Activated naive CD8-positive, alpha-beta T cell (primary cell): ENCODE measurements around the gene RFC5.
"Not testable (repeated sequence)": the region's sequence is repeated elsewhere in the genome, so short reads cannot be mapped to it uniquely, and the experiment has no call there.

ENCODE experiments used
- H3K27ac Mint-ChIP-seq: one replicate; pipeline ENCODE4 v1.8.0; 2021; ENCODE audit warnings: mixed read lengths
- H3K27me3 Mint-ChIP-seq: one replicate; pipeline ENCODE4 v1.8.0; 2021; ENCODE audit warnings: mixed read lengths
- H3K36me3 Mint-ChIP-seq: one replicate; pipeline ENCODE4 v1.8.0; 2021; ENCODE audit warnings: mixed read lengths
- H3K4me1 Mint-ChIP-seq: one replicate; pipeline ENCODE4 v1.8.0; 2021; ENCODE audit warnings: low read depth, mixed read lengths
- H3K4me3 Mint-ChIP-seq: one replicate; pipeline ENCODE4 v1.8.0; 2021; ENCODE audit warnings: mild to moderate bottlenecking, mixed read lengths
- H3K9me3 Mint-ChIP-seq: one replicate; pipeline ENCODE4 v1.8.0; 2021; ENCODE audit warnings: low read depth, mixed read lengths

Gene RFC5

GRCh38 chr12:118064608-118065007 lies 48.1 kb downstream of the RFC5 start:
- no peaks in the 10 kb centered on the region for H3K36me3 Mint-ChIP-seq
- peak overlapping the region; percentile 10 for H3K27ac Mint-ChIP-seq
- no peaks in the 10 kb centered on the region for H3K9me3 Mint-ChIP-seq
- H3K4me3 Mint-ChIP-seq, result peak overlapping the region; percentile 57
- H3K27me3 Mint-ChIP-seq, result peaks cover 1% of the 10 kb centered on the region
- peaks cover 42% of the 10 kb centered on the region for H3K4me1 Mint-ChIP-seq

GRCh38 chr12:118065380-118065779 lies 48.9 kb downstream of the RFC5 start:
- H3K9me3 Mint-ChIP-seq, result no peaks in the 10 kb centered on the region
- no peaks in the 10 kb centered on the region for H3K36me3 Mint-ChIP-seq
- no peak overlapping the region for H3K27ac Mint-ChIP-seq
- peaks cover 1% of the 10 kb centered on the region for H3K27me3 Mint-ChIP-seq
- H3K4me1 Mint-ChIP-seq, result peaks cover 35% of the 10 kb centered on the region
- H3K4me3 Mint-ChIP-seq, result peak overlapping the region; percentile 39

GRCh38 chr12:118068445-118068844 lies 51.9 kb downstream of the RFC5 start:
- no peaks in the 10 kb centered on the region for H3K9me3 Mint-ChIP-seq
- peaks cover 1% of the 10 kb centered on the region for H3K27me3 Mint-ChIP-seq
- H3K4me1 Mint-ChIP-seq, result peaks cover 26% of the 10 kb centered on the region
- H3K27ac Mint-ChIP-seq, result no peak overlapping the region
- H3K4me3 Mint-ChIP-seq, result no peak overlapping the region
- no peaks in the 10 kb centered on the region for H3K36me3 Mint-ChIP-seq

- Mint-ChIP-seq H3K36me3 (no peaks in the 10 kb centered on the region), H3K27me3 (peaks cover 1% of the 10 kb centered on the region), H3K4me1 (peaks cover 4% of the 10 kb centered on the region), H3K27ac (no peak overlapping the region), H3K4me3 (no peak overlapping the region), H3K9me3 (no peaks in the 10 kb centered on the region)
These were observed 54.1 kb downstream of the RFC5 start for GRCh38 chr12:118070650-118071049.

GRCh38 chr12:118073768-118074167 lies 57.3 kb downstream of the RFC5 start:
- Mint-ChIP-seq H3K27me3 (no peaks in the 10 kb centered on the region), H3K4me3 (no peak overlapping the region), H3K36me3 (peaks cover 2% of the 10 kb centered on the region), H3K27ac (no peak overlapping the region), H3K4me1 (no peaks in the 10 kb centered on the region), H3K9me3 (no peaks in the 10 kb centered on the region)

- not testable (repeated sequence) for H3K27ac Mint-ChIP-seq, H3K36me3 Mint-ChIP-seq, H3K27me3 Mint-ChIP-seq, H3K4me1 Mint-ChIP-seq, H3K9me3 Mint-ChIP-seq, H3K4me3 Mint-ChIP-seq
These were observed 65.0 kb downstream of the RFC5 start for GRCh38 chr12:118081521-118081920.
